Panc1 (cell line): ENCODE data around the gene HSD17B14.

Experiments used
- TCF7L2 ChIP-seq: IDR thresholded peaks from 2 replicates; pipeline ENCODE4 v1.6.1; 2011; ENCODE audit warnings: mild to moderate bottlenecking, low read depth, low read length, inconsistent platforms
- TF ChIP-seq, protein P1 (sequence below): fragments of 450-650 bp; IDR thresholded peaks from 2 replicates; pipeline ENCODE4 v1.5.1; 2017; ENCODE audit warnings: mild to moderate bottlenecking

DNA sequence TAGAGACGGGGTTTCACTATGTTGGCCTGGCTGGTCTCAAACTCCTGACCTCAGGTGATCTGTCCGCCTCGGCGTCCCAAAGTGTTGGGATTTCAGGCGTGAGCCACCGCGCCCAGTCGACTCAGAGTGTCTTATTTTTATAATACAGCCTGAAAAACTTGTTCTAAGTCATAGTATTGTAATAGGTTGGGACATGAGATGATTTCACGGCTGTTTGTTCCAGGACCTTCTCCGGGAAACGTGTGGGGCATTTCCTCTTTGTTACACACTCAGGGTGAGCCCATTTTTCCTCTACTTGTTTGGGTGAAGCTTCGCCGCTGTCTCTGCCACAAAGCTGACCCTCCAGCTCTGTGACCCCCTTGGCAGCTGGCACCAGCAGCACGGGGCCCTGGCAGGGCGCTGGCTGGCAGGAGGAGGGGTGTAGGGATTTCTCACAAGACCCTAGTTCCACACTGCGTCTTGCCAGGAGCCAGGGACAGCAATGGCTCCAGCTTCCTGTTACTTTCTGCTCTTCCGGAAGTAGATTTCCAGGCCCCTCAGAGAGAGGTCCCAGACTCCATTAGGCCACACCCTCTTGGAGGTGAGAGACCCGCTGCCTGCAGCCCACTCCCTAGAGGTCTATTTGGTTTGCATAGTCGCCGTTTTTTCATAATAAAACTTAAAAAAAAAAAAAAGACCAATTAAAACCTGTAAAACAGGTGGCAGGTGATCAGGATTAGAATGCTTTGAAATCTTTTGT, 65.4 kb downstream of the HSD17B14 start:
- TF ChIP-seq, protein P1, sequence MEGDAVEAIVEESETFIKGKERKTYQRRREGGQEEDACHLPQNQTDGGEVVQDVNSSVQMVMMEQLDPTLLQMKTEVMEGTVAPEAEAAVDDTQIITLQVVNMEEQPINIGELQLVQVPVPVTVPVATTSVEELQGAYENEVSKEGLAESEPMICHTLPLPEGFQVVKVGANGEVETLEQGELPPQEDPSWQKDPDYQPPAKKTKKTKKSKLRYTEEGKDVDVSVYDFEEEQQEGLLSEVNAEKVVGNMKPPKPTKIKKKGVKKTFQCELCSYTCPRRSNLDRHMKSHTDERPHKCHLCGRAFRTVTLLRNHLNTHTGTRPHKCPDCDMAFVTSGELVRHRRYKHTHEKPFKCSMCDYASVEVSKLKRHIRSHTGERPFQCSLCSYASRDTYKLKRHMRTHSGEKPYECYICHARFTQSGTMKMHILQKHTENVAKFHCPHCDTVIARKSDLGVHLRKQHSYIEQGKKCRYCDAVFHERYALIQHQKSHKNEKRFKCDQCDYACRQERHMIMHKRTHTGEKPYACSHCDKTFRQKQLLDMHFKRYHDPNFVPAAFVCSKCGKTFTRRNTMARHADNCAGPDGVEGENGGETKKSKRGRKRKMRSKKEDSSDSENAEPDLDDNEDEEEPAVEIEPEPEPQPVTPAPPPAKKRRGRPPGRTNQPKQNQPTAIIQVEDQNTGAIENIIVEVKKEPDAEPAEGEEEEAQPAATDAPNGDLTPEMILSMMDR, result no peak
- no peak for TF ChIP-seq TCF7L2
